ENCODE results near the gene AUTS2. TPM values are rescaled to one million over a fixed set of nuclear protein-coding genes. Genes with fewer than 3 reads are reported as not detected.

Gene AUTS2
- total and polyA plus RNA-seq, 4 donors = 4.9 to 24.4 (median 7.0) TPM

GRCh38 chr7:70790215-70791073 lies 1192.2 kb downstream of the AUTS2 start:
- H3K9me3 ChIP-seq (ENCODE audit: control insufficient read depth in 4 of 4, low read length in 3 of 4) = no peaks in the 10 kb centered on the region
- no peak overlapping the region for H3K9ac ChIP-seq (ENCODE audit: low read depth in 1 of 2, low read length in 2 of 2)
- H3K27ac ChIP-seq (ENCODE audit: low read depth in 1 of 2, low read length in 2 of 2) = no peak overlapping the region
- DNase-seq (ENCODE audit: low spot score) = no peak
- H3K27me3 ChIP-seq (ENCODE audit: control insufficient read depth in 4 of 4, insufficient read depth in 4 of 4, low read length in 3 of 4) = no peaks in the 10 kb centered on the region
- TF ChIP-seq ZBTB33 (IDR thresholded peaks at IDR 0.05) (no peak), RAD21 (IDR thresholded peaks at IDR 0.05) (no peak), FOXA2 (IDR thresholded peaks at IDR 0.05) (no peak), HNF4A (conservative IDR thresholded peaks at IDR 0.05) (no peak), HNF4G (IDR thresholded peaks at IDR 0.05) (no peak), EGR1 (IDR thresholded peaks at IDR 0.05; ENCODE audit: low read depth in 2 of 2) (no peak), GABPA (IDR thresholded peaks at IDR 0.05 in 1 of 2, conservative IDR thresholded peaks at IDR 0.05 in 1 of 2) (no peak), RXRA (IDR thresholded peaks at IDR 0.05) (no peak), TAF1 (conservative IDR thresholded peaks at IDR 0.05) (no peak)
- TF ChIP-seq, protein P1, sequence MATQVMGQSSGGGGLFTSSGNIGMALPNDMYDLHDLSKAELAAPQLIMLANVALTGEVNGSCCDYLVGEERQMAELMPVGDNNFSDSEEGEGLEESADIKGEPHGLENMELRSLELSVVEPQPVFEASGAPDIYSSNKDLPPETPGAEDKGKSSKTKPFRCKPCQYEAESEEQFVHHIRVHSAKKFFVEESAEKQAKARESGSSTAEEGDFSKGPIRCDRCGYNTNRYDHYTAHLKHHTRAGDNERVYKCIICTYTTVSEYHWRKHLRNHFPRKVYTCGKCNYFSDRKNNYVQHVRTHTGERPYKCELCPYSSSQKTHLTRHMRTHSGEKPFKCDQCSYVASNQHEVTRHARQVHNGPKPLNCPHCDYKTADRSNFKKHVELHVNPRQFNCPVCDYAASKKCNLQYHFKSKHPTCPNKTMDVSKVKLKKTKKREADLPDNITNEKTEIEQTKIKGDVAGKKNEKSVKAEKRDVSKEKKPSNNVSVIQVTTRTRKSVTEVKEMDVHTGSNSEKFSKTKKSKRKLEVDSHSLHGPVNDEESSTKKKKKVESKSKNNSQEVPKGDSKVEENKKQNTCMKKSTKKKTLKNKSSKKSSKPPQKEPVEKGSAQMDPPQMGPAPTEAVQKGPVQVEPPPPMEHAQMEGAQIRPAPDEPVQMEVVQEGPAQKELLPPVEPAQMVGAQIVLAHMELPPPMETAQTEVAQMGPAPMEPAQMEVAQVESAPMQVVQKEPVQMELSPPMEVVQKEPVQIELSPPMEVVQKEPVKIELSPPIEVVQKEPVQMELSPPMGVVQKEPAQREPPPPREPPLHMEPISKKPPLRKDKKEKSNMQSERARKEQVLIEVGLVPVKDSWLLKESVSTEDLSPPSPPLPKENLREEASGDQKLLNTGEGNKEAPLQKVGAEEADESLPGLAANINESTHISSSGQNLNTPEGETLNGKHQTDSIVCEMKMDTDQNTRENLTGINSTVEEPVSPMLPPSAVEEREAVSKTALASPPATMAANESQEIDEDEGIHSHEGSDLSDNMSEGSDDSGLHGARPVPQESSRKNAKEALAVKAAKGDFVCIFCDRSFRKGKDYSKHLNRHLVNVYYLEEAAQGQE (IDR thresholded peaks at IDR 0.05) = no peak
- H3K4me3 ChIP-seq (ENCODE audit: low read depth in 1 of 3, low read length in 3 of 3) = no peak overlapping the region
- H3K4me1 ChIP-seq (ENCODE audit: control insufficient read depth in 4 of 4, insufficient read depth in 4 of 4, low read length in 3 of 4) = no peaks in the 10 kb centered on the region
- H3K36me3 ChIP-seq (ENCODE audit: control insufficient read depth in 4 of 4, insufficient read depth in 3 of 4, low read depth in 1 of 4, low read length in 3 of 4) = peaks cover 17 to 64% (median 56%) of the 10 kb centered on the region in 4 donors
- WGBS = 97% methylated on average over 63 of the region's 63 CpGs

DNA sequence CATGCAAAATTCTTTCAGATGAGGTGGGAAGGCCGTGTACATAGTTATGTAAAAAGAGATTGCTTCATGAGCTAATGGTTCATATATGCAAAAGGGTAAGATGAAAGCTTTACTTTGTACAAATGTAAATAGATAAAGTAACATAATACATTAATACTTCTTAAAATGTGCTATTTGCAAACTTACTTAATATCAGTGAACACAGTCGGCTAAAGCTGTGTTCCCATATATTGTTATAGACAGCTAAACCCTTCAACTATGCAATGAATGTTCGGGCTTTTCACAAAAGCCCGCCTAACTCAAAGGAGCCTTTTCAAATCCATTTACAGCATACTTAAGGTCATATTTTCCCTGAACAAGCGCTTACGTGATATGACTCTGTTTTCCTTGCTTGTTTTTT lies 1193.1 kb downstream of the AUTS2 start:
- H3K9ac ChIP-seq (ENCODE audit: low read depth in 1 of 2, low read length in 2 of 2) = no peak overlapping the region
- peaks cover 17 to 55% (median 47%) of the 10 kb centered on the region in 4 donors for H3K36me3 ChIP-seq (ENCODE audit: control insufficient read depth in 4 of 4, insufficient read depth in 3 of 4, low read depth in 1 of 4, low read length in 3 of 4)
- TF ChIP-seq HNF4A (conservative IDR thresholded peaks at IDR 0.05) (no peak), YY1 (IDR thresholded peaks at IDR 0.05) (no peak), FOXA2 (IDR thresholded peaks at IDR 0.05) (no peak), RXRA (IDR thresholded peaks at IDR 0.05) (no peak), NR2F2 (IDR thresholded peaks at IDR 0.05) (no peak), MAX (IDR thresholded peaks at IDR 0.05) (no peak), TAF1 (conservative IDR thresholded peaks at IDR 0.05) (no peak), HNF4G (IDR thresholded peaks at IDR 0.05) (no peak), SP1 (IDR thresholded peaks at IDR 0.05) (no peak), RAD21 (IDR thresholded peaks at IDR 0.05) (no peak), FOXA1 (IDR thresholded peaks at IDR 0.05) (no peak), EGR1 (IDR thresholded peaks at IDR 0.05; ENCODE audit: low read depth in 2 of 2) (no peak), JUND (IDR thresholded peaks at IDR 0.05) (no peak), GABPA (IDR thresholded peaks at IDR 0.05 in 1 of 2, conservative IDR thresholded peaks at IDR 0.05 in 1 of 2) (no peak), ATF3 (IDR thresholded peaks at IDR 0.05) (no peak)
- TF ChIP-seq, protein P2, sequence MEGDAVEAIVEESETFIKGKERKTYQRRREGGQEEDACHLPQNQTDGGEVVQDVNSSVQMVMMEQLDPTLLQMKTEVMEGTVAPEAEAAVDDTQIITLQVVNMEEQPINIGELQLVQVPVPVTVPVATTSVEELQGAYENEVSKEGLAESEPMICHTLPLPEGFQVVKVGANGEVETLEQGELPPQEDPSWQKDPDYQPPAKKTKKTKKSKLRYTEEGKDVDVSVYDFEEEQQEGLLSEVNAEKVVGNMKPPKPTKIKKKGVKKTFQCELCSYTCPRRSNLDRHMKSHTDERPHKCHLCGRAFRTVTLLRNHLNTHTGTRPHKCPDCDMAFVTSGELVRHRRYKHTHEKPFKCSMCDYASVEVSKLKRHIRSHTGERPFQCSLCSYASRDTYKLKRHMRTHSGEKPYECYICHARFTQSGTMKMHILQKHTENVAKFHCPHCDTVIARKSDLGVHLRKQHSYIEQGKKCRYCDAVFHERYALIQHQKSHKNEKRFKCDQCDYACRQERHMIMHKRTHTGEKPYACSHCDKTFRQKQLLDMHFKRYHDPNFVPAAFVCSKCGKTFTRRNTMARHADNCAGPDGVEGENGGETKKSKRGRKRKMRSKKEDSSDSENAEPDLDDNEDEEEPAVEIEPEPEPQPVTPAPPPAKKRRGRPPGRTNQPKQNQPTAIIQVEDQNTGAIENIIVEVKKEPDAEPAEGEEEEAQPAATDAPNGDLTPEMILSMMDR (IDR thresholded peaks at IDR 0.05; ENCODE audit: low read depth, low read length, missing input control) = no peak
- TF ChIP-seq, protein P1 (IDR thresholded peaks at IDR 0.05) = no peak
- no peak for DNase-seq (ENCODE audit: low spot score)
- H3K27ac ChIP-seq (ENCODE audit: low read depth in 1 of 2, low read length in 2 of 2) = no peak overlapping the region
- H3K4me3 ChIP-seq (ENCODE audit: low read depth in 1 of 3, low read length in 3 of 3) = no peak overlapping the region
- WGBS = 93% methylated on average over 6 of the region's 6 CpGs
- no peaks in the 10 kb centered on the region for H3K27me3 ChIP-seq (ENCODE audit: control insufficient read depth in 4 of 4, insufficient read depth in 4 of 4, low read length in 3 of 4)
- no peaks in the 10 kb centered on the region for H3K9me3 ChIP-seq (ENCODE audit: control insufficient read depth in 4 of 4, low read length in 3 of 4)
- no peaks in the 10 kb centered on the region for H3K4me1 ChIP-seq (ENCODE audit: control insufficient read depth in 4 of 4, insufficient read depth in 4 of 4, low read length in 3 of 4)
